SK-N-SH treated with all-trans-retinoic acid at 6 μM for 48 hours (cell line): ENCODE measurements around the gene GRK1.

Experiments used
- ATAC-seq: fragments of 200-7000 bp; cut with Tn5 transposase; 3 replicates; pipeline ENCODE4 v1.9.1; 2020; ENCODE audit warnings: mild to moderate bottlenecking, moderate library complexity
- ARNTL ChIP-seq: fragments of 450-650 bp; formaldehyde crosslinking; IDR thresholded peaks from 2 replicates; pipeline ENCODE4 v1.5.0; 2020; ENCODE audit warnings: low read depth, mild to moderate bottlenecking, moderate library complexity, borderline replicate concordance
- BACH2 ChIP-seq: fragments of 250-450 bp; sonication (Bioruptor Pico); IDR thresholded peaks from 2 replicates; pipeline ENCODE4 v1.9.0; 2021; ENCODE audit warnings: mild to moderate bottlenecking, borderline replicate concordance
- CSDC2 ChIP-seq: fragments of 250-450 bp; sonication (Bioruptor Pico); IDR thresholded peaks from 2 replicates; pipeline ENCODE4 v1.5.0; 2020; ENCODE audit warnings: mild to moderate bottlenecking, moderate library complexity
- ESRRG ChIP-seq: fragments of 250-450 bp; sonication (Bioruptor Pico); IDR thresholded peaks from 2 replicates; pipeline ENCODE4 v1.6.1; 2021; ENCODE audit warnings: mild to moderate bottlenecking
- GLIS3 ChIP-seq: fragments of 250-450 bp; sonication (Bioruptor Pico); IDR thresholded peaks from 2 replicates; pipeline ENCODE4 v1.5.0; 2020; ENCODE audit warnings: mild to moderate bottlenecking, moderate library complexity
- OSR1 ChIP-seq: fragments of 250-450 bp; sonication (Bioruptor Pico); IDR thresholded peaks from 2 replicates; pipeline ENCODE4 v1.8.0; 2022; ENCODE audit warnings: moderate library complexity, mild to moderate bottlenecking, inconsistent platforms
- PATZ1 ChIP-seq: fragments of 250-450 bp; sonication (Bioruptor Pico); IDR thresholded peaks from 2 replicates; pipeline ENCODE4 v1.8.0; 2020; ENCODE audit warnings: mild to moderate bottlenecking, moderate library complexity, borderline replicate concordance
- PPARA ChIP-seq: fragments of 250-450 bp; sonication (Bioruptor Pico); IDR thresholded peaks from 2 replicates; pipeline ENCODE4 v1.5.0; 2020; ENCODE audit warnings: mild to moderate bottlenecking, borderline replicate concordance
- TCF4 ChIP-seq: fragments of 250-450 bp; sonication (Bioruptor Pico); IDR thresholded peaks from 2 replicates; pipeline ENCODE4 v1.8.0; 2021; ENCODE audit warnings: mild to moderate bottlenecking, moderate library complexity, borderline replicate concordance
- TOX ChIP-seq: fragments of 250-450 bp; sonication (Bioruptor Pico); IDR thresholded peaks from 2 replicates; pipeline ENCODE4 v1.8.0; 2021; ENCODE audit warnings: mild to moderate bottlenecking, moderate library complexity, borderline replicate concordance
- ZC3H10 ChIP-seq: fragments of 250-450 bp; sonication (Bioruptor Pico); IDR thresholded peaks from 2 replicates; pipeline ENCODE4 v1.5.1; 2021; ENCODE audit warnings: mild to moderate bottlenecking, moderate library complexity
- ZFP3 ChIP-seq: fragments of 250-450 bp; sonication (Bioruptor Pico); IDR thresholded peaks from 2 replicates; pipeline ENCODE4 v1.5.0; 2020; ENCODE audit warnings: mild to moderate bottlenecking, moderate library complexity
- ZFP30 ChIP-seq: fragments of 450-650 bp; formaldehyde crosslinking; IDR thresholded peaks from 2 replicates; pipeline ENCODE4 v1.5.0; 2022; ENCODE audit warnings: mild to moderate bottlenecking, moderate library complexity
- ZNF565 ChIP-seq: fragments of 450-650 bp; formaldehyde crosslinking; conservative IDR thresholded peaks from 2 replicates; pipeline ENCODE4 v1.5.0; 2020; ENCODE audit warnings: low read depth, mild to moderate bottlenecking, moderate library complexity
- ZNF70 ChIP-seq: fragments of 450-650 bp; formaldehyde crosslinking; IDR thresholded peaks from 2 replicates; pipeline ENCODE4 v1.5.0; 2020; ENCODE audit warnings: mild to moderate bottlenecking, moderate library complexity
- TF ChIP-seq, protein P1 (sequence below): fragments of 250-450 bp; sonication (Bioruptor Pico); IDR thresholded peaks from 2 replicates; pipeline ENCODE4 v1.5.0; 2020; ENCODE audit warnings: mild to moderate bottlenecking, moderate library complexity
- TF ChIP-seq, protein P2 (sequence below): fragments of 250-450 bp; sonication (Bioruptor Pico); IDR thresholded peaks from 2 replicates; pipeline ENCODE4 v1.5.1; 2021; ENCODE audit warnings: mild to moderate bottlenecking, moderate library complexity
- TF ChIP-seq, protein P3 (sequence below): fragments of 250-450 bp; sonication (Bioruptor Pico); IDR thresholded peaks from 2 replicates; pipeline ENCODE4 v1.8.0; 2021; ENCODE audit warnings: low read depth, mild to moderate bottlenecking, moderate library complexity, borderline replicate concordance
- TF ChIP-seq, protein P4 (sequence below): fragments of 250-450 bp; sonication (Bioruptor Pico); IDR thresholded peaks from 2 replicates; pipeline ENCODE4 v1.5.1; 2020; ENCODE audit warnings: low read depth, mild to moderate bottlenecking, moderate library complexity

The GRK1 gene

GRCh38 chr13:113633485-113633873 lies 33.5 kb upstream of the GRK1 start:
- TF ChIP-seq PPARA (no peak), ZFP3 (no peak), ZNF70 (no peak), ESRRG (CRISPR knock-in tag) (no peak), BACH2 (CRISPR knock-in tag) (no peak), PATZ1 (no peak), ZFP30 (CRISPR knock-in tag) (no peak), TCF4 (CRISPR knock-in tag) (no peak), ZNF565 (no peak), GLIS3 (CRISPR knock-in tag) (no peak), TOX (CRISPR knock-in tag) (no peak), CSDC2 (CRISPR knock-in tag) (no peak), OSR1 (CRISPR knock-in tag) (no peak)
- TF ChIP-seq, protein P1, sequence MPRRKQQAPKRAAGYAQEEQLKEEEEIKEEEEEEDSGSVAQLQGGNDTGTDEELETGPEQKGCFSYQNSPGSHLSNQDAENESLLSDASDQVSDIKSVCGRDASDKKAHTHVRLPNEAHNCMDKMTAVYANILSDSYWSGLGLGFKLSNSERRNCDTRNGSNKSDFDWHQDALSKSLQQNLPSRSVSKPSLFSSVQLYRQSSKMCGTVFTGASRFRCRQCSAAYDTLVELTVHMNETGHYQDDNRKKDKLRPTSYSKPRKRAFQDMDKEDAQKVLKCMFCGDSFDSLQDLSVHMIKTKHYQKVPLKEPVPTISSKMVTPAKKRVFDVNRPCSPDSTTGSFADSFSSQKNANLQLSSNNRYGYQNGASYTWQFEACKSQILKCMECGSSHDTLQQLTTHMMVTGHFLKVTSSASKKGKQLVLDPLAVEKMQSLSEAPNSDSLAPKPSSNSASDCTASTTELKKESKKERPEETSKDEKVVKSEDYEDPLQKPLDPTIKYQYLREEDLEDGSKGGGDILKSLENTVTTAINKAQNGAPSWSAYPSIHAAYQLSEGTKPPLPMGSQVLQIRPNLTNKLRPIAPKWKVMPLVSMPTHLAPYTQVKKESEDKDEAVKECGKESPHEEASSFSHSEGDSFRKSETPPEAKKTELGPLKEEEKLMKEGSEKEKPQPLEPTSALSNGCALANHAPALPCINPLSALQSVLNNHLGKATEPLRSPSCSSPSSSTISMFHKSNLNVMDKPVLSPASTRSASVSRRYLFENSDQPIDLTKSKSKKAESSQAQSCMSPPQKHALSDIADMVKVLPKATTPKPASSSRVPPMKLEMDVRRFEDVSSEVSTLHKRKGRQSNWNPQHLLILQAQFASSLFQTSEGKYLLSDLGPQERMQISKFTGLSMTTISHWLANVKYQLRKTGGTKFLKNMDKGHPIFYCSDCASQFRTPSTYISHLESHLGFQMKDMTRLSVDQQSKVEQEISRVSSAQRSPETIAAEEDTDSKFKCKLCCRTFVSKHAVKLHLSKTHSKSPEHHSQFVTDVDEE: no peak
- TF ChIP-seq, protein P2, sequence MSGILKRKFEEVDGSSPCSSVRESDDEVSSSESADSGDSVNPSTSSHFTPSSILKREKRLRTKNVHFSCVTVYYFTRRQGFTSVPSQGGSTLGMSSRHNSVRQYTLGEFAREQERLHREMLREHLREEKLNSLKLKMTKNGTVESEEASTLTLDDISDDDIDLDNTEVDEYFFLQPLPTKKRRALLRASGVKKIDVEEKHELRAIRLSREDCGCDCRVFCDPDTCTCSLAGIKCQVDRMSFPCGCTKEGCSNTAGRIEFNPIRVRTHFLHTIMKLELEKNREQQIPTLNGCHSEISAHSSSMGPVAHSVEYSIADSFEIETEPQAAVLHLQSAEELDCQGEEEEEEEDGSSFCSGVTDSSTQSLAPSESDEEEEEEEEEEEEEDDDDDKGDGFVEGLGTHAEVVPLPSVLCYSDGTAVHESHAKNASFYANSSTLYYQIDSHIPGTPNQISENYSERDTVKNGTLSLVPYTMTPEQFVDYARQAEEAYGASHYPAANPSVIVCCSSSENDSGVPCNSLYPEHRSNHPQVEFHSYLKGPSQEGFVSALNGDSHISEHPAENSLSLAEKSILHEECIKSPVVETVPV (CRISPR knock-in tag): no peak
- TF ChIP-seq, protein P3, sequence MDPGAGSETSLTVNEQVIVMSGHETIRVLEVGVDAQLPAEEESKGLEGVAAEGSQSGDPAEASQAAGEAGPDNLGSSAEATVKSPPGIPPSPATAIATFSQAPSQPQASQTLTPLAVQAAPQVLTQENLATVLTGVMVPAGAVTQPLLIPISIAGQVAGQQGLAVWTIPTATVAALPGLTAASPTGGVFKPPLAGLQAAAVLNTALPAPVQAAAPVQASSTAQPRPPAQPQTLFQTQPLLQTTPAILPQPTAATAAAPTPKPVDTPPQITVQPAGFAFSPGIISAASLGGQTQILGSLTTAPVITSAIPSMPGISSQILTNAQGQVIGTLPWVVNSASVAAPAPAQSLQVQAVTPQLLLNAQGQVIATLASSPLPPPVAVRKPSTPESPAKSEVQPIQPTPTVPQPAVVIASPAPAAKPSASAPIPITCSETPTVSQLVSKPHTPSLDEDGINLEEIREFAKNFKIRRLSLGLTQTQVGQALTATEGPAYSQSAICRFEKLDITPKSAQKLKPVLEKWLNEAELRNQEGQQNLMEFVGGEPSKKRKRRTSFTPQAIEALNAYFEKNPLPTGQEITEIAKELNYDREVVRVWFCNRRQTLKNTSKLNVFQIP (CRISPR knock-in tag): no peak
- TF ChIP-seq, protein P4, sequence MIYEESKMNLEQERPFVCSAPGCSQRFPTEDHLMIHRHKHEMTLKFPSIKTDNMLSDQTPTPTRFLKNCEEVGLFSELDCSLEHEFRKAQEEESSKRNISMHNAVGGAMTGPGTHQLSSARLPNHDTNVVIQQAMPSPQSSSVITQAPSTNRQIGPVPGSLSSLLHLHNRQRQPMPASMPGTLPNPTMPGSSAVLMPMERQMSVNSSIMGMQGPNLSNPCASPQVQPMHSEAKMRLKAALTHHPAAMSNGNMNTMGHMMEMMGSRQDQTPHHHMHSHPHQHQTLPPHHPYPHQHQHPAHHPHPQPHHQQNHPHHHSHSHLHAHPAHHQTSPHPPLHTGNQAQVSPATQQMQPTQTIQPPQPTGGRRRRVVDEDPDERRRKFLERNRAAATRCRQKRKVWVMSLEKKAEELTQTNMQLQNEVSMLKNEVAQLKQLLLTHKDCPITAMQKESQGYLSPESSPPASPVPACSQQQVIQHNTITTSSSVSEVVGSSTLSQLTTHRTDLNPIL (CRISPR knock-in tag): no peak
- no peak for ATAC-seq

GRCh38 chr13:113634279-113635047 lies 32.6 kb upstream of the GRK1 start:
- no peak for ATAC-seq
- TF ChIP-seq ARNTL (CRISPR knock-in tag): no peak
- no peak for TF ChIP-seq BACH2 (CRISPR knock-in tag)
- TF ChIP-seq TCF4 (CRISPR knock-in tag): no peak
- no peak for TF ChIP-seq ZC3H10 (CRISPR knock-in tag)
- TF ChIP-seq ZFP30 (CRISPR knock-in tag): no peak
- TF ChIP-seq, protein P4 (CRISPR knock-in tag): no peak
- no peak for TF ChIP-seq GLIS3 (CRISPR knock-in tag)
- TF ChIP-seq, protein P1: no peak
